ENCODE results near the gene XRCC5. TPM values are rescaled to one million over a fixed set of nuclear protein-coding genes. Genes with fewer than 3 reads are reported as not detected.
A peak's percentile ranks its signal among the peaks of the same experiment; 100 is the strongest.
"Not testable (repeated sequence)": the region's sequence is repeated elsewhere in the genome, so short reads cannot be mapped to it uniquely, and the experiment has no call there.

XRCC5 gene
- 219 and 224 TPM in 2 replicates for total RNA-seq (2014; rRNA removed; shearing (Covaris generic); ENCODE audit: low replicate concordance)

DNA sequence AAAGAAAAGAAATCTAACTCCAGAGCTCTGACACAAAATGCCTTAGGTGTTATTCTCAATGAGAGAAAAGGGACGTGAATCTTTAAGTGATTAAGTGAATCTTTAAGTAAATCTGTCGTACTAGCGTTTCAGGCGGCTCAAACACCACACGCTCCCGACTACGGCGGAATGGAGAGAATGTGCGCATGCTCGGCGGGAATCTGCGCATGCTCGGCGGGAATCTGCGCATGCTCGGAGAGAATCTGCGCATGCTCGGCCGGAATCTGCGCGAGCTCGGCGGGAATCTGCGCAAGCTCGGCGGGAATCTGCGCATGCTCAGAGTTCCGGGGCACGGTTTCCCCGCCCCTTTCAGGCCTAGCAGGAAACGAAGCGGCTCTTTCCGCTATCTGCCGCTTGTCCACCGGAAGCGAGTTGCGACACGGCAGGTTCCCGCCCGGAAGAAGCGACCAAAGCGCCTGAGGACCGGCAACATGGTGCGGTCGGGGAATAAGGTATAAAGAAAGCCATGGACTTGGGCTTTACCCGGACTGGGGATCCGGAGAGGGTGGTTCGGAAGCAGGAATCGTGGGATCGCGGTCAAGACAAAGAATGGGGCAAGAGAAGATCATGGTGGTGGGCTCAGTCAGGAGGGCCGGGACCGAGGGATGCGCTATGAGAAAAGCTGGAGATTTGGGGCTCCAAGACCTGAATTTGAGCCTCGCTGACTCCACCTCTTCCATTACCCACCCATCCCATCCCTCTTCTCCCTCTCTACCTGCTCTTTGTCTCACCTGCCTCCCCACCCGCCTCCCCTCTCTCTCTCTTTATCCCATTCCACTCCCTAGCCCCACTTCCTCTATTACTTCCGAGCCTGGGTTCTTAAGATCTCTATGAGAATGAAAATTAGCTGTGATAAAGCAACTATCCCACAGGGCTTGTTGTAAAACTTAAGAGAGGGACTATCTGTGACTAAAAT is at the start of gene XRCC5:
XRCC5 (plus strand) TSS at position 382 of the 955 bp plus-strand sequence; CDS start at position 471, 89 bp downstream.
- peak; percentile 94 for DNase-seq (ENCODE audit: low read depth)
- in situ Hi-C loops (cut with HindIII; ENCODE audit: low pct_unique_long_range_greater_than_20kb, low sequenced_read_pairs) = no loop called here

DNA sequence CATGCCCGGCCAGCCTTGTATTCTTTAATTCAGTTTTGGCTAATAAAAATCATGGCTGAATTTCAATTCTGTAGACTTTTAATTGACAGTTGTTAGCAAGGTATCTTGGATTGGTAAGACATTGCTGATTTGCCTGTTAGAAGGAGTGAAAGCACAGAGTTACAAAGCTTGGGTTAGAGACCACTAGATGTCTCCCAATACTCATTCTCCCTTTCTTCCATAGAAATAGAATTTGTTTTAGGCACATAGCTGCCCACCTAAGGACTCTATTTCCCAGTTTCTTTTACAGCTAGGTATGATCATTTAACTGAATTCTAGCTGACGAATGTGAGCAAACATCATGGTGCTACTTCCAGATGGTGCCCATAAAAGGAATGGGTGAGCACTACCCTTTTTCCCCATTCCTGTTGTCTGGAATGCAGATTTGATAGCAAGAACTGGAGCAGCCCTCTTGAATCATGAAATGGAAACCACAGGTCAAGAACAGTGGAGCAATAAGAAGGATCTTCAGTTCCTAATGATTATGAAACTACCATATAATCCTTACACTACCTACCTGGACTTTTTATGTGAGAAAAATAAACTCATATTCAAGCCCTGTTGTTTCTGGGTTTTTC is 45.0 kb upstream of the XRCC5 start:
- in situ Hi-C loops (cut with HindIII; ENCODE audit: low pct_unique_long_range_greater_than_20kb, low sequenced_read_pairs) = no loop called here
- DNase-seq (ENCODE audit: low read depth) = no peak

DNA sequence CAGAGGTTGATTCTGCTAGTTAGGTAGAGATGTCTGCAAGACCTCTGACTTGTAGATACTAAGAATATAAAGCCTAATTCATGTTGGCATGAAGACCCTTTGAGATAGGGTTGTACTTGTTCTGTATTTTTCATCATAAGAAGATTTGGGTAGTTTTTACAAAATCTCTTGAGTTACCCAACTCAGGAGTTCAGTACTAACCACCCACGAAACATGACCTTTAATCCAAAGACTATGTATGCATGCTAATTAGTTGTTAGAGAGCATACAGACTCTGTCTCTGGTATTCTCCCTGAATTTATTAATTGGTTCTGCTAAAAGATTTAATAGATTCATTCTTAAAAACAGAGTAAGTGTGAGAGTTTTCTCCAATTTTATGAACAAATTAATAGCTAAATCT is 44.5 kb upstream of the XRCC5 start:
- in situ Hi-C loops (cut with HindIII; ENCODE audit: low pct_unique_long_range_greater_than_20kb, low sequenced_read_pairs) = no loop called here
- DNase-seq (ENCODE audit: low read depth) = no peak

DNA sequence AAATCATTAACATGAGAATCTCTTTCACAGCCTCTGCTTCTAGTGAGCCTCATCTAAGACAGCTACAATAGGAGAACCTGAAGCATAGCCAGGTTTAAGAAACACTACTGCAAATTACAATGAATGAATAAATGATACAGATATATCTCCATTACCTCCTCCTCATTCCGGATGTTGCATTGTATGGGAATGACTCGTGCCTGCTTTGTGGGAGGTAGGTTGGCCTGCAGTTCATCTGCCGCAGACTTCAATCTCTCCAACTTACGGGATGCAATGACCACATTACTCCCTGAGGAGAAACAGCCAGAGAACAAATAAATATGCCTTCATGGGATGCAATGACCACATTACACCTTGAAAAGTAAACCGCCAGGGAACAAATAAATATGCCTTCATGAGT is 42.9 kb upstream of the XRCC5 start:
- peak; percentile 38 for DNase-seq (ENCODE audit: low read depth)
- in situ Hi-C loops (cut with HindIII; ENCODE audit: low pct_unique_long_range_greater_than_20kb, low sequenced_read_pairs) = no loop called here

DNA sequence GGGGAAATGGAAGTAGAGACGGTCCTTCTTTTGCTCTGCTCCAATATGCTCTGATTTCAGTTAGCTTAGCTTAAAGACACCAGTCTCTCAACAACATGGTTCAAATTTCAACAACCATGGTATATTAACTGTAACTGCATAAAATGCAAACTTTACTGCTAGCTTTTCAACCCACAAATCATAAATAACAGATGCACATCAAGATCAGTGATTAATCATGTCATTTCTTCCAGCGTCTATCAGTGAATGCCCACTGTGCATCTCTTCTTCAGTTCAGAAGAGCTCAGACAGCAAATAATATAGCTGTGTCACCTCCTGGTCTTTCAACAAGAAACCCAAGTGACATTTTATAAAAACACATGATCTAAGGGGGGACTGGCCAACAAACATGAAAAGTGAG is 40.1 kb upstream of the XRCC5 start:
- in situ Hi-C loops (cut with HindIII; ENCODE audit: low pct_unique_long_range_greater_than_20kb, low sequenced_read_pairs) = no loop called here
- no peak for DNase-seq (ENCODE audit: low read depth)

DNA sequence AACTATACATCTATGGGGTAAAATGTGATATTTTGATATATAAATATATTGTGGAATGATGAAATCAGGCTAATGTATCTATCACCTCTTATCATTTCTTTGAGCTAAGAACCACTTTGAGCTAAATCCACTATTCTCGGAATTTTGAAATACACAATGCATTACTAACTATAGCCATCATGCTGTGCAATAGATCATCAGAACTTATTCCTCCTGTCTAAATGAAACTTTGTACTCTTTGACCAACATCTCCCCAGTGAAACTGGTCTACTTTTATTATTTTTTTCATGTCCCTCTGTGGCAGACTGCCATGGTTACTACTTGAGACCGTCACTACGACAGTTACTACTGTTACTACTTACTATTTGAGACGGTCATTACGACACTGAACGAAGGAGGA is 39.0 kb upstream of the XRCC5 start:
- no peak for DNase-seq (ENCODE audit: low read depth)
- in situ Hi-C loops (cut with HindIII; ENCODE audit: low pct_unique_long_range_greater_than_20kb, low sequenced_read_pairs) = no loop called here

DNA sequence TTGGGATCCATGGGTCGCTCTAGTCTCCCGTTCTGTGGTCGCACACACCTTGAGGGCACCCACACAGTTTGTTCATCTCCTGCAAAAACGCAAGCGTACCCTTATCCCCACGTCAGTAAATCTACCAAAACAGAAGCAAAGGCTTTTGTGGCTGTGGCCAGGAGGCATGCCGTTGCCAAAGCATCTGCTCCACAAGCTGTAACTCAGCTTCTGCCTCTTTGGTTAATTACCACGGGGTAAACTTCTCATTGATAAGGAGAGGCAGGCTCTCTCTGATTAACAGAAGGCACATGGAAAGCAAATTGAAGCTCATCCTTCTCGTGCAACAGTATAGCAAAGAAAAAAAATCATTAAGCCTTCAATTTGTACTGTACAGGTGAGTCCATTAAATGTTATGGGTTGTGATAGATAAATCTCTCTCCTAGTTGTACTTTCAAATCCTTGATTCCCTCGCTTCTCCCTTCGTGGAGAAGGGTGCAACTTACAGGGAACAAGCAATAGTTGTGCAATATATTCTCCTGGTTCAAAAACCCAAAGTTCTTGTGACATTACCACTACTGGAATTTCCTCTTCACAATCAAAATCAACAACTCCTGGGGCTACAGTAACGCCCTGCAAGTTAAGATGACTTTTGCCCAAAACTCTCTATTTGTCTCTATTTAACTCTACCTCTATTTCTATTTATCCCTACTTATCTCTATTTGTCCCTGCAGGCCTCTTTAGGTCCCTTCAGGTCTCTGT is 37.9 kb upstream of the XRCC5 start:
- in situ Hi-C loops (cut with HindIII; ENCODE audit: low pct_unique_long_range_greater_than_20kb, low sequenced_read_pairs) = no loop called here

DNA sequence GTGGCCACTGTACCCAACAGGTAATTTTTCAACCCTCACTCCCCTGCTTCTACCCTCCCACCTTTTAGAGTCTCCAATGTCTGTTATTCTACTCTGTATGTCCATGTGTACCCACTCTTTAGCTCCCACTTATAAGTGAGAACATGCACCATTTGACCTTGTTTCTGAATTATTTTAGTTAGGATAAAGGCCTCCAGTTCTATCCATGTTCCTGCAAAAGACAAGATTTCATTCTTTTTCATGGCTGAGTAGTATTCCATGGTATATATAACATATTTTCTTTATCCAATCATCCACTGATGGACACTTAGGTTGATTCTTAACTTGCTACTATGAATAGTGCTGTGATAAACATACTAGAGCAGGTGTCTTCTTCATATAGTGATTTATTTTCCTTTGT is 36.7 kb upstream of the XRCC5 start:
- DNase-seq (ENCODE audit: low read depth) = no peak
- in situ Hi-C loops (cut with HindIII; ENCODE audit: low pct_unique_long_range_greater_than_20kb, low sequenced_read_pairs) = no loop called here

More for the DNA sequence above, 37.9 kb upstream of the XRCC5 start:
- no peak for DNase-seq (ENCODE audit: low read depth)

DNA sequence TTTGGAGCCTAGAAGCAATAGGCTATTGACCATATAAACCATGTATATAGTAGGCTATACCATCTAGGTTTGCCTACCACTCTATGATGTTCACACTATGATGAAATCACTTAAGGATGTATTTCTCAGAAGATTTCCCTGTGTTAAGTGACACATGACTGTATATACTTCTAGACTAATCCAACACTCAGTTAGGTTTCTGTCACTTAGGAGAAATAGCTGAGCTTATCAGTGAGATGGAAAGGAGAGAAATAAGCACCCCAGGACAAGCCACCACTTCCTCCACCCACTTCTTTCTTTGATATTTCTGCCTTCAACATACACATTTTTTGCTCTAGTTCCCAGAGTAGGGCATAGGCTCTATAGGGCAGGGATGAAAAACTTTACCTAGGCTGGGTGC is 35.4 kb upstream of the XRCC5 start:
- in situ Hi-C loops (cut with HindIII; ENCODE audit: low pct_unique_long_range_greater_than_20kb, low sequenced_read_pairs) = no loop called here
- no peak for DNase-seq (ENCODE audit: low read depth)

DNA sequence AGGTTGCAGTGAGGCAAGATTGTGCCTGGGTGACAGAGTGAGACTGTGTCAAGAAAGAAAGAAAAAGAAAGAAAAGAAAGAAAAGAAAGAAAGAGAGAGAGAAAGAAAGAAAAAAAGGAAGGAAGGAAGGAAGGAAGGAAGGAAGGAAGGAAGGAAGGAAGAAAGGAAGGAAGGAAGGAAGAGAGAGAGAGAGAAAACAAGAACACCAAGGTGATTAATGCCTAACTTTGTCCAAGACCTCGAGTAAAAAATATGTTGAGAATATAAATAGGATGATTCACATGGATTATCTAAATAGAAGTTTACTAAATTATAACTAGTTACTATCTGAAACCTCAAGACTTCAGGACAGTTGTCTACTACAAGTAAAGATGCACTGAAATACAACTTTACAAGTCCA is 34.8 kb upstream of the XRCC5 start:
- in situ Hi-C loops (cut with HindIII; ENCODE audit: low pct_unique_long_range_greater_than_20kb, low sequenced_read_pairs) = no loop called here
- DNase-seq (ENCODE audit: low read depth) = no peak

DNA sequence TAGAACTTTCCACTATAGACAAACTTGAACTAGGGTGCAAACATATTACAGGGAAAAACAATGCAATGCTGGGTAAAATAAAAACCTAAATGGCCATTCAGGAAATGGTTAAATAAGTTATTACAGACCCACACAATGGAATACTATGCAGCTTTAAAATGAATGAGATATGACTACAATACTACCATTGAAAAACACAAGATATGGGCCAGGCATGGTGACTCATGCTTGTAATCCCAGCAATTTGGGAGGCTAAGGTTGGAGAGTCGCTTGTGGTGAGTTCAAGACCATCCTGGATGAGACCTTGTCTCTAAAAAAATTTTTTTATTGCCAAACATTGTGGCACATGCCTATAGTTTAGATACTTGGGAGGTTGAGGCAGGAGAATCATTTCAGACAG is 34.4 kb upstream of the XRCC5 start:
- in situ Hi-C loops (cut with HindIII; ENCODE audit: low pct_unique_long_range_greater_than_20kb, low sequenced_read_pairs) = no loop called here
- DNase-seq (ENCODE audit: low read depth) = no peak

DNA sequence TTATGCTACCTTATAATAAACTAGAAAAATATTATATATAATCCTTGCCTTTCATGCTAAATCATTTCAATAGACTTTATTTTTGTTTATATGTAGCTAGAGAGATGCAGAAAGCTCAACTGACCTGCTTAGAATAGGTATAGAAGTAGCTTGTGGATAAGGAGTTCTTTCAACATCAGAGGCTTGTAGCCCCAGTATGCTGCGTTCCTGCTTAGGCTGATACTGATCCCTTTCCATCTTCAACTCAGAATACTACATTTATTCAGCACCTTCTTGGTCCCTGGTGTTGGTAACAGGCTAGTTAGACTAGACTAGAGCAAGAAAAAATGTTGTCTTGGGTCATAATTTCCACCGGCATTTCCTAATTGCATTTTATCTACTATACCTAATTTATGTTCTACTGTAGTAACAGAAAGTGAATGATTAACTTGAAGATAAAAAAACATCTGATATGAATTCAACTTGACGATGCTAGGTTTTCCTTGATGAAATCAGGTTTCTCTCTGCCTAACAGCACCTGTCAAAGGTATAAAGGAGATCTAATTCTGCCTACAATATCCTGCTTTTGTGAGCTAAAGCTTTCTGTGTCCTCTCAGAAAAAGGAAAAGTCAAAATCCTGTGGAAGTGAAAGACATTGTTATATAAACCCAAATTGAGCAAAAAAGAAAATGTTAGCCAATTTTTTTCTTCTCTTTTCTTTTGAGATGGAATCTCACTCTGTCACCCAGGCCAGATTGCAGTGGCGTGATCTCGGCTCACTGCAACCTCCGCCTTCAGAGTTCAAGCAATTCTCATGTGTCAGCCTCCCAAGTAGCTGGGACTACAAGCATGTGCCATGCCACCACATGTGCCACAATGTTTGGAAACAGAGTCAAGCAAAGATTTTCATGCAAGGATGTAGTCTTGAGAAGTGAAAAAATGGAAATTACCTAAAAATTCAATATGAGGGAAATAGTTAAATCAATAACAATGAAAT is 33.4 kb upstream of the XRCC5 start:
- no peak for DNase-seq (ENCODE audit: low read depth)
- in situ Hi-C loops (cut with HindIII; ENCODE audit: low pct_unique_long_range_greater_than_20kb, low sequenced_read_pairs) = no loop called here

DNA sequence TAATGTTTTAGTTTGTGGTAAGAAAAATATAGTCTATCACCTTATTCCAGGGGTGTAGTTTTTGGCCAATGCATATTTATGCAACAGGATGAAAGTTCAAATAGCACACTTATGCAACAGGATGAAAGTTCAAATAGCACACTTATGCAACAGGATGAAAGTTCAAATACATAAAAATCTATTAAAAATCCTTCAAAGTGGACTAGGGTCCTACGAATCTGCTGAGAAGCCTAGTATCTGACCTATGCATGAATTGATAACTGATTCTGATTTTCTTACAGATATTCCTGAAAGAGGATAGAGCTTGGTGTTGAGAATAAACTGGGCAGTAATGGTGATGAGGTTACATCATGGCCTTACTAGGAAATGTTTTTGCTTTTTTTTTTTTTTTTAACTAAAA is 30.4 kb upstream of the XRCC5 start:
- in situ Hi-C loops (cut with HindIII; ENCODE audit: low pct_unique_long_range_greater_than_20kb, low sequenced_read_pairs) = no loop called here
- DNase-seq (ENCODE audit: low read depth) = no peak

DNA sequence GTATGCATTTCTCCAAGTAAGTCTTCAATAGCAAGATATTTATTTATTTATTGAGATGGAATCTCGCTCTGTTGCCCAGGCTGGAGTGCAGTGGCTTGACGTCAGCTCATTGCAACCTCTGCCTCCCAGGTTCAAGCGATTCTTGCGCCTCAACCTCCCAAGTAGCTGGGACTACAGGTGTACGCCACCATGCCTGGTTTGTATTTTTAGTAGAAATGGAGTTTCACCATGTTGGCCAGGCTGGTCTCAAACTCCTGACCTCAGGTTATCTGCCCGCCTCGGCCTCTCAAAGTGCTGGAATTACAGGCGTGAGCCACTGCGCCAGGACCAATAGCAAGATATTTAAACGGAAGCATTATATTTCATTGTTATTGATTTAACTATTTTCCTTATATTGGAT is 29.1 kb upstream of the XRCC5 start:
- in situ Hi-C loops (cut with HindIII; ENCODE audit: low pct_unique_long_range_greater_than_20kb, low sequenced_read_pairs); DNase-seq (ENCODE audit: low read depth): not testable (repeated sequence)

DNA sequence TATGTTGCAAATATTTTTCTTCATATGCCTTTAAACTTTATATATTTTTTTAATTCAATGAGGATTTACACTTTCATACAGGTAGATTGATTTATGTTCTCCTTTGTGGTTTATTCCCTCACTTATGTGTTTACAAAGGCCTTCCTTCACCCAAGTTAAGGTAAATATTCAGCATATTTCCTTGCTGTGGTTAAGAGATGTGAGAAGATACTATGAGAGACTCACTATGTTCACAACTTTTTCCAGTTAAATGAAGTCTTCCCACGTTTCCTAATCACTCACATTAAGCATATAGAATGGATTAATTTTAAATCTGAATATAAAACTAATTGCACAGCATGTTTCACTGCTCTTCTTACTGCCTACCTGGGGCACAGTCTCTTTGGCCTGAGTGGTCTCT is 28.1 kb upstream of the XRCC5 start:
- in situ Hi-C loops (cut with HindIII; ENCODE audit: low pct_unique_long_range_greater_than_20kb, low sequenced_read_pairs) = no loop called here
- no peak for DNase-seq (ENCODE audit: low read depth)

DNA sequence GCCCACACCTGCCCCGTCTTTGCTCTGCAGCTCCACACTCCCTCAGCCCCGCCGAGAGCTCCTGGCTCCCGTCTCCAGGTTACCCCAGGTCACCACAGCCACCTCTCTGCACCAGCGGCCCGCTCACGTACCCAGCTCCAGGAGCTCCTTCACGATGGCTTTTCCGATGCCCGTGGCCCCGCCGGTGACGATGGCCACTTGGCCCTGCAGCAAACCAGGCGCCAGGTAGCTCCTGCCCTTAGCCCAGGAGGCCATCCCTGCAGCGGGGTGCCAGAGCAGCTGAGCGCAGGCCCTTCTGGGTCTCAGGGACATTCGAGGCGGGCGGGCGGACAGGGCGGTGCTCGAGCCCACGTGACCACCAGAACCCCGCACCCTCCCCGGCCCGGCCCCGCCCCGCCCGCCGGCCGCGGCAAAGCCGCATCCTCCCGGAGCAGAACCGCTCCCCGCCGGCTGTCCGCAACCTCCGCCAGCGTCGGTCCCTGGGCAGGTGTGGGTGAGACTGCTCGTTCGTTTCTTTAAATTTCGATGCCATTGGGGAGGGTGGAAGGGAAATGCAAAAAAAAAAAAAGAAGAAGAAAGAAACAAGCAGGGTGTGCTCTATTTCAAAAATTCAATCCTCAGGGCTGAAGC is 27.5 kb upstream of the XRCC5 start, which contains the start of the genes PECR and TMEM169:
PECR (minus strand) TSS at position 323 of the 630 bp plus-strand sequence; CDS start at position 255, 68 bp downstream.
TMEM169 (plus strand) TSS at position 433 of the 630 bp plus-strand sequence. CDS start 14,045 bp downstream, outside the sequence.
- peak; percentile 68 for DNase-seq (ENCODE audit: low read depth)
- in situ Hi-C loops (cut with HindIII; ENCODE audit: low pct_unique_long_range_greater_than_20kb, low sequenced_read_pairs) = no loop called here

DNA sequence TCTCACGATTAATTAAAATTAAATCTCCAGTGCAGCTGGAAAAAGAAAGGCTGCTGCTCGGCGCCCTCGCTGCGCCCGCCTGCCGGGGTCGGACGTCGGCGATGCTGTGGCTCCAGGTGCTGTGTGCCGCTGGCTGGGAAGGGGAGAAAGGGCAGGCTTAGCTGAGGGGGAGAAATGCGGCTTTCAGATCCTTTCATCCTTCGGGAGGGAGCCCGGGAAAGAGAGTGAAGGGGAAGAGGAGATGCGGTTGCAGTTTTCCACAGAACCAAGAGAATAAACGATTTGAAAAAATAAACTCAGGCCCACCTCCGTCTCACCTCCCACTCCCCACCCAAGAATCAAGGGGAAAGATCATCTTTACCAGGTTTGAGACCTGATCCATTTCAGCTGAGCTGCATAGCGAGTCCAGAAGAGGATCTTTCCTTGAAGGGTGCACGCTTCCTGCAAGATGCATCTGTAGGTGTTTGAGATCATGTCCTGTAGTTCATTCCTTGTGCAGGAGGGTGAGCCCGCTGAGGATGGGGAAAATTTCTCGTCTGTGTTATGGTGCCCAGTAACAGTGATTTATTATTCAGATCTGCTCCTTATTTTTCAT is 26.9 kb upstream of the XRCC5 start:
- in situ Hi-C loops (cut with HindIII; ENCODE audit: low pct_unique_long_range_greater_than_20kb, low sequenced_read_pairs) = no loop called here
- peak; percentile 41 for DNase-seq (ENCODE audit: low read depth)

All from Caki2 (cell line).